Stimulated activated CD4-positive, alpha-beta T cell treated with anti-CD3 and anti-CD28 coated beads, TNF-alpha, amount 100 ng/mL, for 4 hours (primary cell): ENCODE results near the gene PER2.
A peak's percentile ranks its signal among the peaks of the same experiment; 100 is the strongest.
"Not testable (repeated sequence)": the region's sequence is repeated elsewhere in the genome, so short reads cannot be mapped to it uniquely, and the experiment has no call there.

Experiments used
- DNase-seq, 3 experiments: peaks; one replicate each; pipeline ENCODE4 v3.0.0-alpha.2; 2020; ENCODE audit warnings: low read depth in 3 of 3

PER2 gene

DNA sequence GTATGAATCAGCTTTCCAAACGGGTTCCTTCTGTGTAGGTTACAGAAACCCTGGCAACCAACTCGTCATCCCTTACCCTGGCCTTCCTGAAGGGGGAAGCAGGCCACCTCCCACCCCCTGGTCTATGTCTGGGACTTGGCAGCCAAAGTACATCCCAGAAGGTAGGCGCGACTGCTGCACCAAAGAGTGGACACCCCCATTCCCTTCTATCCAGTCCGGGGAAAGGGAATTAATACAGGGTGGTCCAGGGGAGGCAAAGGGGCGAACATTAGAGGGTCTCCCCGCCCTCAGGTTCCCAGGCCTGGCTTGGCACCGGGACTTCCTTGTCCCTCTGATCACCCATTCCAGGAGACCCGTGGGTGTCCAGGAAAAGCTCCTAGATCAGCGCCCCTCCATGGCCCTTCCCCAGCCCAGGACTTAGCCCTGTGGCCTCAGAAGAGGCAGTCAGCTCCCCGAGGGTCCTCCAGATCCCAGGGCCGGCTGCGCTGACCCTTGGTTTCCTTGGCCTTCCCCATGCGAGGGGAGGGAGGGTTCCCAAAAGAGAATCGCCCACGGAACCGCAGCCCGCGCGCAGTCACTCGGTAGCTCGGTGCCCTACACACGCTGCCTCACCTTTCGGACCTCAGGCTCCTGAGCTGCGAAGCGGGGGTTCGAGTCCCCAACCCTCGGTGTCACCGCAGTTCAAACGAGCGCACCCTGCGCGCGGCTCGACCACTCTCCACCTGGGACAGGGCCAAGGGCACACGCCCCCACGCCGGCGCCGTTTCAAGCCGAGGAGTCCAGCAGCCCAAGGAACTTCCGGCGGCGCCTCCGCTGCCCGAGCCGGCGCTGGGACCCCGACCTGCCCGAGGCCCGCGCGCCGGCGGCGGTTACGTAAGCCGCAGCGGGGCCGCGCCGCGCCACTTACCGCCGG lies at the start of gene PER2:
TSS of gene PER2 (minus strand) at position 874 of the 913 bp plus-strand sequence. CDS start 10,674 bp downstream, outside the sequence.
- DNase-seq: peak in 1 of 3 experiments; percentile 25

GRCh38 chr2:238337846-238338245 lies 49.4 kb upstream of the PER2 start:
- DNase-seq: no peak

- DNase-seq: no peak
Observed at GRCh38 chr2:238336793-238337444, 48.5 kb upstream of the PER2 start.

- DNase-seq: no peak
Observed at GRCh38 chr2:238336151-238336550, 47.7 kb upstream of the PER2 start.

DNA sequence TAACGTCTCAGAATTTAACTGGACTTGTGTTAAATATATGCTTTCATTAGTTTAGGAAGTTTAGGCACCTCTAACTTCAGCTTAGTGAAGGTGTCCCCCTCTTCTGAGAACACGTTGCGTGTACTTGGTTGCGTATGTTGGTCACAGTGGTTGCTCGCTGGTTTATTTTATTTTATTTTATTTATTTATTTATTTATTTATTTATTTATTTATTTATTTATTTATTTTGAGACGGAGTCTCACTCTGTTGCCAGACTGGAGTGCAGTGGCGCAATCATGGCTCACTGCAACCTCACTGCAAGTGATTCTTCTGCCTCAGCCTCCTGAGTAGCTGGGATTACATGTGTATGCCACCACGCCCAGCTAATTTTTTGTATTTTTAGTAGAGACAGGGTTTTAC lies 47.2 kb upstream of the PER2 start:
- not testable (repeated sequence) for DNase-seq

- DNase-seq: no peak
Observed at GRCh38 chr2:238334885-238335284, 46.5 kb upstream of the PER2 start.

GRCh38 chr2:238331916-238332315 lies 43.5 kb upstream of the PER2 start:
- DNase-seq: no peak

DNA sequence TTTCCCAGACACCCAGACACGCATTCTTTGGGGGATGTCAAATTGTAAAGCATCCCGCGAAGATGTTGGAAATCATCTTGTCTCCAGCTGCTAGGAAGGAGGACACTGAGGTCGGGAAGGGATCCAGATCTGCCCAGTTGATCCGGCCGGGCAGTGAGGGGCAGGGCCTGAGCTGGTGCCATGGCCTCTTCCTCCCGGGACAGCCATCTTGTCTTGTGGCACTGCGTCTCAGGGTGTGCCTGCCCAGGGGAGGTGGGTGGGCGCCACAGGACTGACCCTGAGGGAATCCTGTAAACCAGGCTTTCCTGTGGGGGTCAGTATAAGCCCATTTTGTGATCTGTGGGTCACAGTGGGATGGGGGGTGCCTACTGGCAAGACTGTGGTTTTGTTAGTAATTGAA lies 42.0 kb upstream of the PER2 start:
- DNase-seq: no peak

DNA sequence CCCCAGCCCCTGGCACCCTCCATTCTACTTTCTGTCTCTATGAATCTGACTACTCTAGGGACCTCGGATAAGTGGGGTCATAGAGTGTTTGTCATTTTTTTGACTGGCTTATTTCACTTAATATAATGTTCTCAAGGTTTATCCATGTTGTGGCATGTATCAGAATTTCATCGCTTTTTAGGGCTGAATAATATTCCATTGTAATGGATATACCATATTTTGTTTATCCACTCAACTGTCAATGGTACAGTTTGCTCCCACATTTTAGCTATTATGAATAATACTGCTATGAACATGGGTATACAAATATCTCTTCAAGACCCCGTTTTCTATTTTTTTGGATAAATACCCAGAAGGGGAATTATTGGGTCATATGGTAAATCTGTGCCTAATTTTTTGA lies 39.3 kb upstream of the PER2 start:
- no peak for DNase-seq

- no peak for DNase-seq
Observed at GRCh38 chr2:238326801-238327365, 38.5 kb upstream of the PER2 start.

GRCh38 chr2:238325694-238326093 lies 37.3 kb upstream of the PER2 start:
- DNase-seq: no peak

DNA sequence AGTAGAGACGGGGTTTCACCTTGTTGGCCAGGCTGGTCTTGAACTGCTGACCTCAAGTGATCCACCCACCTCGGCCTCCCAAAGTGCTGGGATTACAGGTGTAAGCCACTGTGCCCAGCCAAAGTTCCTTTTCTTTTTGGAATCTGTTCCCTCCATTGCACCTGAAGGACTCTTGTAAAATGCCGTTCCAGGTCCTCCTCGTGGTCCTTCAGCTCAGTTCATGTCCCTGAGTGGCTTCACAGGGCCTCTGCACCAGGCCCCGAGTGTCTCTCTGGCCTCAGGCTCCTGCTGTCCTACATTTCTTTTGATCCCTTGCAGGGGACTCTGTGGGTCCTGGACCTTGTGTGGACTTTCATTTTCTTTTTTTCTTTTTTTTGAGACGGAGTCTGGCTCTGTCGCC lies 35.8 kb upstream of the PER2 start:
- not testable (repeated sequence) for DNase-seq

- DNase-seq: no peak
Observed at GRCh38 chr2:238322001-238322411, 33.6 kb upstream of the PER2 start.

GRCh38 chr2:238321467-238321866 lies 33.1 kb upstream of the PER2 start:
- DNase-seq: no peak

GRCh38 chr2:238320648-238321281 lies 32.4 kb upstream of the PER2 start:
- peak in 2 of 3 experiments; percentile 2 to 3 for DNase-seq

GRCh38 chr2:238320246-238320647 lies 31.8 kb upstream of the PER2 start, which contains the start of gene TRAF3IP1:
Gene TRAF3IP1, plus strand, starts transcription at chr2:238320518. Its CDS starts 145 bp downstream, at chr2:238320663.
- peak; percentile 71 to 76 (median 71) for DNase-seq

GRCh38 chr2:238315031-238315595 lies 26.7 kb upstream of the PER2 start:
- DNase-seq: no peak

DNA sequence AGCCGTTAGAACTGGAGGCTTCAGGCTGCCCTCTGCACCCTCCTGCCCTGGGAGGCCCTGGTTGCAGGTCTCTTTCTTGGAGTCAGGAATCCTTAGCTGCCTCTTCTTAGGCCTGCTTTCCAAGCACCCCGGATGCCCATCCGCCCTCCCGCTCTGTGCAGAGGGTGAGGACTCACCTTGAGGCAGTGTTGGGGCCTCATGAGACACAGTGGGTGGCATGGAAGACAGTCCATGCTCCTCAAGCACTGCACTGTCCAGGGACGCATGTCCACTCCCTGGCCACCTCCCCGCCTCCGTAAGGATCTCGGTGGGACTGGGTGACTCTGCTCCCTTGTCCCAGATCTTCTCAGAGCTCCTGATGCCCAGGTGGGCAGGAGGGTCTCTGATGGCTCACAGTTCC lies 26.2 kb upstream of the PER2 start:
- no peak for DNase-seq

GRCh38 chr2:238313991-238314350 lies 25.6 kb upstream of the PER2 start:
- no peak for DNase-seq

- no peak for DNase-seq
Observed at GRCh38 chr2:238313289-238313990, 25.0 kb upstream of the PER2 start.

DNA sequence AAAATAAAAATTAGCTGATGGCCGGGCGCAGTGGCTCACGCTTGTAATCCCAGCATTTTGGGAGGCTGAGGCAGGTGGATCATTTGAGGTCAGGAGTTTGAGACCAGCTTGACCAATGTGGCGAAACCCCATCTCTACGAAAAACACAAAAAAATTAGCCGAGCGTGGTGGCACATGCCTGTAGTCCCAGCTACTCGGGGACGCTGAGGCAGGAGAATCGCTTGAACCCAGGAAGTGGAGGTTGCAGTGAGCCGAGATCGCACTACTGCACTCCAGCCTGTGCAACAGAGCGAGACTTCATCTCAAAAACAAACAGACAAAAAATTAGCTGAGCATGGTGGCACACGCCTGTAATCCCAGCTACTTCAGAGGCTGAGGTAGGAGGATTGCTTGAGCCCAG lies 22.3 kb upstream of the PER2 start:
- not testable (repeated sequence) for DNase-seq
